Smooth muscle cell (in vitro differentiated cells): ENCODE measurements around the gene C2CD4D. TPM values are rescaled to one million over a fixed set of nuclear protein-coding genes. Genes with fewer than 3 reads are reported as not detected.

ENCODE experiments used
- DNase-seq: peaks from one replicate; lab custom pipeline; 2025; ENCODE audit not compliant: unreplicated experiment; lab: John Stamatoyannopoulos, UW
- H2AFZ ChIP-seq: fragments of 200-600 bp; sonication (generic); 2 replicates; pipeline ENCODE4 v1.6.0; 2016; ENCODE audit warnings: antibody characterized with exemption, low read depth, mild to moderate bottlenecking
- H3F3A ChIP-seq: fragments of 200-600 bp; sonication (generic); 2 replicates; pipeline ENCODE4 v1.6.0; 2017; ENCODE audit warnings: antibody characterized with exemption, low read depth
- H3K27ac ChIP-seq: fragments of 200-600 bp; sonication (generic); 2 replicates; pipeline ENCODE4 v1.5.1; 2016; ENCODE audit warnings: low read depth, mild to moderate bottlenecking
- H3K27me3 ChIP-seq: fragments of 200-600 bp; sonication (generic); 2 replicates; pipeline ENCODE4 v1.6.1; 2016; ENCODE audit warnings: low read depth, mild to moderate bottlenecking
- H3K36me3 ChIP-seq: fragments of 200-600 bp; sonication (generic); 2 replicates; pipeline ENCODE4 v1.5.1; 2016; ENCODE audit warnings: low read depth
- H3K4me1 ChIP-seq: fragments of 200-600 bp; sonication (generic); 2 replicates; pipeline ENCODE4 v1.5.1; 2016; ENCODE audit warnings: low read depth
- H3K4me2 ChIP-seq: fragments of 200-600 bp; sonication (generic); 2 replicates; pipeline ENCODE4 v1.6.0; 2016; ENCODE audit warnings: mild to moderate bottlenecking
- H3K4me3 ChIP-seq: fragments of 200-600 bp; sonication (generic); 2 replicates; pipeline ENCODE4 v1.5.1; 2016; ENCODE audit warnings: mild to moderate bottlenecking
- H3K79me2 ChIP-seq: fragments of 200-600 bp; sonication (generic); 2 replicates; pipeline ENCODE4 v1.6.0; 2016; ENCODE audit warnings: low read depth, mild to moderate bottlenecking
- H3K9ac ChIP-seq: fragments of 200-600 bp; sonication (generic); 2 replicates; pipeline ENCODE4 v1.6.0; 2016; ENCODE audit warnings: low read depth
- H3K9me3 ChIP-seq: fragments of 200-600 bp; sonication (generic); replicated peaks from 2 replicates; pipeline ENCODE4 v1.5.1; 2016; ENCODE audit warnings: low read depth
- H4K20me1 ChIP-seq: fragments of 200-600 bp; sonication (generic); 2 replicates; pipeline ENCODE4 v1.6.0; 2016; ENCODE audit warnings: low read depth
- CTCF ChIP-seq: fragments of 200-600 bp; sonication (generic); IDR thresholded peaks from 2 replicates; pipeline ENCODE4 v1.5.1; 2017; ENCODE audit warnings: borderline replicate concordance, mild to moderate bottlenecking, antibody characterized with exemption; ENCODE audit not compliant: insufficient read depth, poor library complexity, severe bottlenecking
- WGBS: methylation state at CpG from one replicate; pipeline ENCODE4 v1.1.7; 2016; ENCODE audit warnings: low lambda C conversion rate; 5-methylcytosine and 5-hydroxymethylcytosine counted together
- polyA plus RNA-seq: library from polyadenylated mRNA; unstranded; fragments of >200 nt; fragmentation: Nextera tagmentation; extraction: Ambion mirVana; gene quantifications from 2 replicates; pipeline ENCODE4 v1.2.1, GENCODE V29; 2016
- total RNA-seq: library from RNA; depleted of rRNA; stranded (reverse); fragments of >200 nt; gene quantifications from 2 replicates; pipeline ENCODE4 v1.2.3, GENCODE V29; 2014

C2CD4D gene
- total and polyA plus RNA-seq, 2 experiments from 2014 or later, result not detected

- no peaks in the 10 kb centered on the region for H4K20me1 ChIP-seq
- H3F3A ChIP-seq, result peaks cover 4% of the 10 kb centered on the region
- no peaks in the 10 kb centered on the region for H3K36me3 ChIP-seq
- DNase-seq, result no peak
- H3K9me3 ChIP-seq, result no peaks in the 10 kb centered on the region
- WGBS, result 19% methylated on average over 6 of the region's 6 CpGs
- H3K27me3 ChIP-seq, result no peaks in the 10 kb centered on the region
- no peak overlapping the region for H3K4me3 ChIP-seq
- H3K4me2 ChIP-seq, result peak overlapping the region; percentile 29
- peak overlapping the region; percentile 49 for H3K27ac ChIP-seq
- TF ChIP-seq CTCF, result no peak
- no peak overlapping the region for H2AFZ ChIP-seq
- no peaks in the 10 kb centered on the region for H3K79me2 ChIP-seq
- H3K9ac ChIP-seq, result no peak overlapping the region
- H3K4me1 ChIP-seq, result peaks cover 8% of the 10 kb centered on the region
Measured at GRCh38 chr1:151846062-151846568, 6.5 kb upstream of the C2CD4D start.

- WGBS, result 93% methylated on average over 2 of the region's 2 CpGs
- no peaks in the 10 kb centered on the region for H4K20me1 ChIP-seq
- no peaks in the 10 kb centered on the region for H3K9me3 ChIP-seq
- TF ChIP-seq CTCF, result no peak
- DNase-seq, result no peak
- H3K36me3 ChIP-seq, result no peaks in the 10 kb centered on the region
- H3K27me3 ChIP-seq, result peaks cover 12% of the 10 kb centered on the region
- no peak overlapping the region for H3K27ac ChIP-seq
- no peaks in the 10 kb centered on the region for H3K79me2 ChIP-seq
- H3K9ac ChIP-seq, result no peak overlapping the region
- peaks cover 12% of the 10 kb centered on the region for H3K4me1 ChIP-seq
- H2AFZ ChIP-seq, result no peak overlapping the region
- no peak overlapping the region for H3K4me3 ChIP-seq
- H3F3A ChIP-seq, result peaks cover 4% of the 10 kb centered on the region
- H3K4me2 ChIP-seq, result no peak overlapping the region
Measured at GRCh38 chr1:151843398-151843797, 3.8 kb upstream of the C2CD4D start.

- Histone ChIP-seq H3K79me2 (no peaks in the 10 kb centered on the region), H4K20me1 (no peaks in the 10 kb centered on the region), H3F3A (peaks cover 5% of the 10 kb centered on the region), H3K36me3 (no peaks in the 10 kb centered on the region), H3K9me3 (no peaks in the 10 kb centered on the region), H3K9ac (no peak overlapping the region), H3K27me3 (peaks cover 29% of the 10 kb centered on the region), H3K27ac (peak overlapping the region; percentile 3), H3K4me2 (peak overlapping the region; percentile 92), H3K4me3 (no peak overlapping the region), H2AFZ (no peak overlapping the region), H3K4me1 (peaks cover 5% of the 10 kb centered on the region)
- no peak for DNase-seq
- TF ChIP-seq CTCF, result no peak
- WGBS, result 23% methylated on average over 2 of the region's 2 CpGs
Measured at GRCh38 chr1:151841141-151841540, 1.5 kb upstream of the C2CD4D start.

- Histone ChIP-seq H3K27ac (peak overlapping the region; percentile 25), H3K4me2 (peak overlapping the region; percentile 92), H3K4me1 (peaks cover 3% of the 10 kb centered on the region), H3K4me3 (peak overlapping the region; percentile 41), H3K9ac (no peak overlapping the region), H4K20me1 (no peaks in the 10 kb centered on the region), H3K27me3 (peaks cover 29% of the 10 kb centered on the region), H3K36me3 (no peaks in the 10 kb centered on the region), H3F3A (peaks cover 5% of the 10 kb centered on the region), H3K79me2 (no peaks in the 10 kb centered on the region), H3K9me3 (no peaks in the 10 kb centered on the region), H2AFZ (no peak overlapping the region)
- TF ChIP-seq CTCF, result no peak
- DNase-seq, result no peak
Measured at GRCh38 chr1:151840421-151840820, 801 bp upstream of the C2CD4D start.
